Calu3 (cell line): Measurements from ENCODE around the gene WBP1. TPM values are rescaled to one million over a fixed set of nuclear protein-coding genes. Genes with fewer than 3 reads are reported as not detected.
"Not testable (repeated sequence)": the region's sequence is repeated elsewhere in the genome, so short reads cannot be mapped to it uniquely, and the experiment has no call there.

Source experiments
- BruUV-seq: library from RNA; stranded (reverse); fragments of 400-500 nt; replicated peaks from 2 replicates; lab custom pipeline; 2021; lab: Mats Ljungman, UMichigan
- CTCF ChIA-PET: fragments of 300-600 bp; sonication (Branson Sonifier 250); formaldehyde crosslinking; loops from one replicate; lab custom pipeline; 2022; ENCODE audit warnings: antibody characterized with exemption; lab: Charles Lee
- DNase-seq: peaks from one replicate; pipeline ENCODE4 v3.0.0; 2022
- H3K27ac Mint-ChIP-seq: one replicate; pipeline ENCODE4 v1.8.0; 2022; ENCODE audit warnings: mixed read lengths; ENCODE audit not compliant: unreplicated experiment
- H3K27me3 Mint-ChIP-seq: one replicate; pipeline ENCODE4 v1.8.0; 2022; ENCODE audit warnings: mixed read lengths; ENCODE audit not compliant: unreplicated experiment
- H3K36me3 Mint-ChIP-seq: one replicate; pipeline ENCODE4 v1.8.0; 2022; ENCODE audit warnings: mild to moderate bottlenecking, moderate library complexity, mixed read lengths; ENCODE audit not compliant: insufficient read depth, unreplicated experiment
- H3K4me1 Mint-ChIP-seq: one replicate; pipeline ENCODE4 v1.8.0; 2022; ENCODE audit warnings: mild to moderate bottlenecking, low read depth, mixed read lengths; ENCODE audit not compliant: unreplicated experiment
- H3K4me3 Mint-ChIP-seq: one replicate; pipeline ENCODE4 v1.8.0; 2022; ENCODE audit warnings: mild to moderate bottlenecking, low read depth, moderate library complexity, mixed read lengths; ENCODE audit not compliant: unreplicated experiment
- H3K9me3 Mint-ChIP-seq: one replicate; pipeline ENCODE4 v1.8.0; 2022; ENCODE audit warnings: low read depth, mixed read lengths; ENCODE audit not compliant: unreplicated experiment
- CTCF ChIP-seq: fragments of 200-600 bp; IDR thresholded peaks from one replicate; pipeline ENCODE4 v1.8.0; 2022; ENCODE audit warnings: antibody characterized with exemption; ENCODE audit not compliant: unreplicated experiment
- intact Hi-C: fragments of 100-400 bp; cut with micrococcal nuclease; formaldehyde crosslinking; loops from one replicate; pipeline ENCODE4 v1.10.0; 2022; ENCODE audit not compliant: unreplicated experiment
- total RNA-seq: library from RNA; stranded (reverse); gene quantifications from 2 replicates; pipeline ENCODE4 v1.2.3, GENCODE V29; 2022

Gene WBP1
- total RNA-seq, 1 experiment from 2014 or later, result 61.6 TPM

- no peak overlapping the region for H3K4me3 Mint-ChIP-seq
- H3K36me3 Mint-ChIP-seq, result peaks cover 92% of the 10 kb centered on the region
- CTCF ChIA-PET, result no interaction called here
- intact Hi-C loops, result no loop called here
- H3K27me3 Mint-ChIP-seq, result no peaks in the 10 kb centered on the region
- no TSS peak for BruUV-seq
- peak; percentile 36 for TF ChIP-seq CTCF
- H3K9me3 Mint-ChIP-seq, result no peaks in the 10 kb centered on the region
- peaks cover 26% of the 10 kb centered on the region for H3K4me1 Mint-ChIP-seq
- no peak overlapping the region for H3K27ac Mint-ChIP-seq
- DNase-seq, result peak; percentile 40
These were observed 3.2 kb downstream of the WBP1 start for GRCh38 chr2:74461187-74462053.

GRCh38 chr2:74462054-74462785 lies 4.0 kb downstream of the WBP1 start:
- intact Hi-C loops, result no loop called here
- BruUV-seq, result no TSS peak
- TF ChIP-seq CTCF, result no peak
- Mint-ChIP-seq H3K36me3 (peaks cover 87% of the 10 kb centered on the region), H3K27me3 (no peaks in the 10 kb centered on the region), H3K27ac (no peak overlapping the region), H3K4me1 (peaks cover 18% of the 10 kb centered on the region), H3K9me3 (no peaks in the 10 kb centered on the region), H3K4me3 (no peak overlapping the region)
- DNase-seq, result no peak
- CTCF ChIA-PET, result no interaction called here

- CTCF ChIA-PET, result no interaction called here
- Mint-ChIP-seq H3K4me3 (no peak overlapping the region), H3K9me3 (no peaks in the 10 kb centered on the region), H3K27ac (no peak overlapping the region), H3K4me1 (peaks cover 14% of the 10 kb centered on the region), H3K27me3 (no peaks in the 10 kb centered on the region), H3K36me3 (peaks cover 82% of the 10 kb centered on the region)
- no TSS peak for BruUV-seq
- intact Hi-C loops, result no loop called here
- no peak for TF ChIP-seq CTCF
- DNase-seq, result no peak
These were observed 4.5 kb downstream of the WBP1 start for GRCh38 chr2:74462786-74463105.

- Mint-ChIP-seq H3K4me3 (peak overlapping the region; percentile 94), H3K27ac (peak overlapping the region; percentile 93), H3K4me1 (peaks cover 11% of the 10 kb centered on the region), H3K27me3 (no peaks in the 10 kb centered on the region), H3K36me3 (peaks cover 65% of the 10 kb centered on the region), H3K9me3 (no peaks in the 10 kb centered on the region)
- CTCF ChIA-PET, result no interaction called here
- no TSS peak for BruUV-seq
- intact Hi-C loops, result no loop called here
- DNase-seq, result no peak
- TF ChIP-seq CTCF, result no peak
These were observed 6.2 kb downstream of the WBP1 start for GRCh38 chr2:74464406-74464805.

GRCh38 chr2:74470742-74471141 lies 12.5 kb downstream of the WBP1 start:
- H3K4me1 Mint-ChIP-seq, DNase-seq, H3K27me3 Mint-ChIP-seq, CTCF ChIA-PET, BruUV-seq, H3K9me3 Mint-ChIP-seq, intact Hi-C loops: not testable (repeated sequence)
- peak overlapping the region; percentile 60 for H3K27ac Mint-ChIP-seq
- peak overlapping the region; percentile 26 for H3K4me3 Mint-ChIP-seq
- peaks cover 48% of the 10 kb centered on the region for H3K36me3 Mint-ChIP-seq
